ENCODE results near the gene COL8A2.

GRCh38 chr1:36155408-36156328 lies 30.6 kb upstream of the COL8A2 start, which contains the start of gene MAP7D1:
- TF ChIP-seq CTCF (IDR thresholded peaks at IDR 0.05 in 4 of 5, conservative IDR thresholded peaks at IDR 0.05 in 1 of 5) (no peak), POLR2A (IDR thresholded peaks at IDR 0.05) (peak; percentile 95 to 98)
